HepG2 (cell line): ENCODE data around the gene GON4L. TPM values are rescaled to one million over a fixed set of nuclear protein-coding genes. Genes with fewer than 3 reads are reported as not detected.

ENCODE experiments used
- ATAC-seq: fragments of 200-7000 bp; cut with Tn5 transposase; 3 replicates; pipeline ENCODE4 v1.9.1; 2020; ENCODE audit warnings: mild to moderate bottlenecking, moderate library complexity
- BruUV-seq: library from RNA; stranded (reverse); fragments of 400-500 nt; replicated peaks from 2 replicates; lab custom pipeline; 2021; lab: Mats Ljungman, UMichigan
- CTCF ChIA-PET: fragments of 300-600 bp; formaldehyde crosslinking; extraction: SDS; loops from one replicate; lab custom pipeline; 2021; ENCODE audit warnings: low total read pairs, inconsistent platforms, low intra/inter-chr PET ratio; lab: Yijun Ruan, JAX
- POLR2A ChIA-PET: fragments of 350-600 bp; sonication (Branson Sonifier 250); formaldehyde crosslinking; loops from one replicate; lab custom pipeline; 2020; ENCODE audit warnings: antibody characterized with exemption, inconsistent platforms; lab: Yijun Ruan, JAX
- DNase-seq: peaks from one replicate; pipeline ENCODE4 v3.0.0-alpha.2; 2015; ENCODE audit warnings: low spot score
- FAIRE-seq: peaks from 3 replicates; lab custom pipeline; 2011; peaks lifted over from hg19 to GRCh38; lab: Jason Lieb, UNC
- H2AFZ ChIP-seq: one replicate; pipeline ENCODE4 v1.6.1; 2011; ENCODE audit warnings: low read length, inconsistent platforms
- H3K27ac ChIP-seq: fragments of 300-600 bp; 3 replicates; pipeline ENCODE4 v1.8.0; 2011; ENCODE audit warnings: mixed run types, mild to moderate bottlenecking, mixed read lengths, low read length, inconsistent platforms; ENCODE audit not compliant: insufficient read depth; ENCODE audit errors: extremely low read length
- H3K27me3 ChIP-seq, 2 experiments: fragments of 200-600 bp in 1 of 2; 2 replicates in 1 of 2; 3 replicates in 1 of 2; pipeline versions ENCODE4 v1.6.0 to v1.8.0; 2011; ENCODE audit warnings: low read length in 2 of 2, mild to moderate bottlenecking in 2 of 2, moderate library complexity in 2 of 2, inconsistent platforms in 1 of 2; ENCODE audit not compliant: insufficient read depth in 2 of 2, control insufficient read depth in 1 of 2
- H3K36me3 ChIP-seq, 2 experiments: fragments of 200-600 bp in 1 of 2; replicated peaks in 1 of 2; 2 replicates in 1 of 2; 3 replicates in 1 of 2; pipeline versions ENCODE4 v1.5.1 to v1.8.0; 2011; ENCODE audit warnings: low read length in 2 of 2, inconsistent platforms in 1 of 2; ENCODE audit not compliant: insufficient read depth in 2 of 2, control insufficient read depth in 1 of 2
- H3K4me1 ChIP-seq: 2 replicates; pipeline ENCODE4 v1.5.1; 2012; ENCODE audit warnings: low read length, inconsistent platforms; ENCODE audit not compliant: insufficient read depth
- H3K4me2 ChIP-seq: 2 replicates; pipeline ENCODE4 v1.6.0; 2011; ENCODE audit warnings: low read depth, low read length, inconsistent platforms
- H3K4me3 ChIP-seq, 3 experiments: fragments of 200-600 bp in 1 of 3; sonication (generic), shearing (Covaris generic) in 1 of 3; replicated peaks in 1 of 3; 2 replicates each; pipeline ENCODE4 v1.5.1; 2011 to 2016; ENCODE audit warnings: low read length in 3 of 3, inconsistent platforms in 2 of 3, low read depth in 2 of 3, mild to moderate bottlenecking in 2 of 3, control low read depth in 1 of 3, mixed read lengths in 1 of 3; ENCODE audit not compliant: insufficient read depth in 1 of 3
- H3K79me2 ChIP-seq: one replicate; pipeline ENCODE4 v1.6.1; 2011; ENCODE audit warnings: low read length, inconsistent platforms; ENCODE audit not compliant: insufficient read depth
- H3K9ac ChIP-seq: 2 replicates; pipeline ENCODE4 v1.6.0; 2011; ENCODE audit warnings: mild to moderate bottlenecking, low read depth, low read length, inconsistent platforms; ENCODE audit not compliant: insufficient read depth
- H3K9me3 ChIP-seq: 2 replicates; pipeline ENCODE4 v1.5.1; 2012; ENCODE audit warnings: mild to moderate bottlenecking, low read length
- H4K20me1 ChIP-seq: 2 replicates; pipeline ENCODE4 v1.6.0; 2011; ENCODE audit warnings: inconsistent platforms, mild to moderate bottlenecking, low read length, moderate library complexity; ENCODE audit not compliant: insufficient read depth
- IRF2 ChIP-seq: IDR thresholded peaks from 2 replicates; pipeline ENCODE4 v1.6.1; 2018; ENCODE audit warnings: missing genetic modification reagents, missing compliant biosample characterization
- KLF15 ChIP-seq: sonication (generic); formaldehyde crosslinking; IDR thresholded peaks from 2 replicates; pipeline ENCODE4 v1.8.1; 2023; ENCODE audit warnings: borderline replicate concordance, mild to moderate bottlenecking, inconsistent platforms, missing genetic modification reagents, mixed read lengths
- NFYC ChIP-seq: IDR thresholded peaks from 2 replicates; pipeline ENCODE4 v1.6.1; 2016; ENCODE audit warnings: missing genetic modification reagents, missing compliant biosample characterization
- ZMYM2 ChIP-seq: sonication (generic); formaldehyde crosslinking; IDR thresholded peaks from 2 replicates; pipeline ENCODE4 v1.8.0; 2022; ENCODE audit warnings: mild to moderate bottlenecking, missing genetic modification reagents
- ZNF10 ChIP-seq: sonication (generic); formaldehyde crosslinking; IDR thresholded peaks from 2 replicates; pipeline ENCODE4 v1.4.0; 2020; ENCODE audit warnings: mild to moderate bottlenecking, low read depth, missing genetic modification reagents, borderline replicate concordance
- ZNF143 ChIP-seq: sonication (generic); formaldehyde crosslinking; IDR thresholded peaks from 2 replicates; pipeline ENCODE4 v1.4.0; 2020; ENCODE audit warnings: missing genetic modification reagents
- ZNF552 ChIP-seq: sonication (generic); formaldehyde crosslinking; IDR thresholded peaks from 2 replicates; pipeline ENCODE4 v1.9.0; 2022; ENCODE audit warnings: missing genetic modification reagents, mild to moderate bottlenecking, borderline replicate concordance
- ZNF768 ChIP-seq: sonication (generic); formaldehyde crosslinking; IDR thresholded peaks from 2 replicates; pipeline ENCODE4 v1.4.0; 2020; ENCODE audit warnings: missing genetic modification reagents
- WGBS: methylation state at CpG from one replicate; pipeline ENCODE4 v1.1.6; 2017; ENCODE audit warnings: low lambda C conversion rate; 5-methylcytosine and 5-hydroxymethylcytosine counted together
- in situ Hi-C: cut with HindIII; loops from 2 replicates; pipeline ENCODE4 v1.10.0; 2017; ENCODE audit warnings: low pct_unique_long_range_greater_than_20kb; ENCODE audit not compliant: extremely low pct_ligation_motif_present
- intact Hi-C: fragments of 100-400 bp; cut with micrococcal nuclease; formaldehyde crosslinking; loops from one replicate; pipeline ENCODE4 v1.10.0; 2022; ENCODE audit not compliant: unreplicated experiment
- polyA plus RNA-seq, 8 experiments: library from polyadenylated mRNA; depleted of rRNA in 3 of 8; stranded (reverse) in 7 of 8; unstranded in 1 of 8; fragments of >200 nt; fragmentation: Illumina TruSeq in 4 of 8; extraction: Trizol in 4 of 8; gene quantifications; 2 replicates each; pipeline versions ENCODE4 v1.2.1 to v1.2.3, GENCODE V29; 2011 to 2016; ENCODE audit warnings: low read depth in 4 of 8, missing spikeins in 1 of 8, mixed read lengths in 1 of 8; ENCODE audit not compliant: insufficient read depth in 1 of 8
- total RNA-seq, 5 experiments: library from RNA; depleted of rRNA; stranded (reverse); fragments of >200 nt; fragmentation: Illumina TruSeq; extraction: Trizol; gene quantifications; 2 replicates each; pipeline ENCODE4 v1.2.3, GENCODE V29; 2016; ENCODE audit warnings: low read depth in 1 of 5
- TF ChIP-seq, protein P1 (sequence below): sonication (generic); formaldehyde crosslinking; IDR thresholded peaks from 2 replicates; pipeline ENCODE4 v1.4.0; 2020; ENCODE audit warnings: missing genetic modification reagents
- TF ChIP-seq, protein P2 (sequence below): sonication (generic); formaldehyde crosslinking; IDR thresholded peaks from 2 replicates; pipeline ENCODE4 v1.8.0; 2022; ENCODE audit warnings: mild to moderate bottlenecking, missing genetic modification reagents, moderate library complexity
- TF ChIP-seq, protein P3 (sequence below): sonication (generic); formaldehyde crosslinking; IDR thresholded peaks from 2 replicates; pipeline ENCODE4 v1.9.0; 2021; ENCODE audit warnings: mild to moderate bottlenecking, missing genetic modification reagents

The GON4L gene
- total and polyA plus RNA-seq, 2 of the 13 experiments (the other 11 are each of a cell fraction or from before 2014, with no cell fraction given), result 14.6 to 19.6 TPM

DNA sequence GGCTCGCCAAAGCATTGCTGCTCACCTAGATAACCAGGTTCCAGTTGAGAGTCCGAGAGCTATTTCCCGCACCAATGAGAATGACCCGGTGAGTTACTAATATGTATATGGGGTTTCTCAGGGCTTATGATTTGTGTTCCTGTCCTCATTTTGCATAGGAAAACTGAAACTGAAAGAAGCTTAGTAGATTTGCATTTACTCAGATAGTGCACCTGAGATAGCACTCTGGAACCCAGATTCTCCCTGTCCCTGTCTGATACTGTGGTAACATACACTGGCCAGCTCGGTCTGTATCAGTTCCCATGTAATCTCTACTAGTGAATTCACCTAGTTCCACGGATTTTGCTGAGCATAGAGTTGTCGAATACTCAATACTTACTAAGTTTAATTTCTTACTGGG is 140.0 kb downstream of the GON4L start (continued):
- TF ChIP-seq, protein P1, sequence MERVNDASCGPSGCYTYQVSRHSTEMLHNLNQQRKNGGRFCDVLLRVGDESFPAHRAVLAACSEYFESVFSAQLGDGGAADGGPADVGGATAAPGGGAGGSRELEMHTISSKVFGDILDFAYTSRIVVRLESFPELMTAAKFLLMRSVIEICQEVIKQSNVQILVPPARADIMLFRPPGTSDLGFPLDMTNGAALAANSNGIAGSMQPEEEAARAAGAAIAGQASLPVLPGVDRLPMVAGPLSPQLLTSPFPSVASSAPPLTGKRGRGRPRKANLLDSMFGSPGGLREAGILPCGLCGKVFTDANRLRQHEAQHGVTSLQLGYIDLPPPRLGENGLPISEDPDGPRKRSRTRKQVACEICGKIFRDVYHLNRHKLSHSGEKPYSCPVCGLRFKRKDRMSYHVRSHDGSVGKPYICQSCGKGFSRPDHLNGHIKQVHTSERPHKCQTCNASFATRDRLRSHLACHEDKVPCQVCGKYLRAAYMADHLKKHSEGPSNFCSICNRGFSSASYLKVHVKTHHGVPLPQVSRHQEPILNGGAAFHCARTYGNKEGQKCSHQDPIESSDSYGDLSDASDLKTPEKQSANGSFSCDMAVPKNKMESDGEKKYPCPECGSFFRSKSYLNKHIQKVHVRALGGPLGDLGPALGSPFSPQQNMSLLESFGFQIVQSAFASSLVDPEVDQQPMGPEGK (CRISPR knock-in tag), result no peak

DNA sequence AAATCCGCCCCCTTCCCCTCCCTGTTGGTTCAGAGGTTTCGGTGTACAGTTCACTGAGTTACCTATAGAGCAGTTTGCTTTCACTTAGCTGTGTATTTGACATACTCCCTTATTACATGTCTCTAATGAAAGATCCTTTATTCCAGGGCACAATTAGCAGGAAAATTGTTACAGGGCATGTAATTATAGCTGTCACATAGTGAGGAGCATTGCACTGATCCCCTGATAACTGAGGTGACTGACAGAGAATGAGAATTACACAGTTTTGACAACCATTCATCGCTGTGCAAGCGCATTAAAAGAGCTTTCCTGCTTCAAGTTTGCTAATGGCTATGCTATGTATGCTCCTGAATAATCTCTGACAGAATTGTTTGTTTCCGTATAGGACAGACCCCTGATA is 141.2 kb downstream of the GON4L start:
- no peaks in the 10 kb centered on the region for H3K27me3 ChIP-seq
- H3K27ac ChIP-seq, result no peak overlapping the region
- intact Hi-C loops (no loop called here), in situ Hi-C loops (no loop called here)
- FAIRE-seq (no peak), DNase-seq (no peak), ATAC-seq (no peak)
- no peak overlapping the region for H3K4me2 ChIP-seq
- 97% methylated on average over 5 of the region's 5 CpGs for WGBS
- TF ChIP-seq, protein P2, sequence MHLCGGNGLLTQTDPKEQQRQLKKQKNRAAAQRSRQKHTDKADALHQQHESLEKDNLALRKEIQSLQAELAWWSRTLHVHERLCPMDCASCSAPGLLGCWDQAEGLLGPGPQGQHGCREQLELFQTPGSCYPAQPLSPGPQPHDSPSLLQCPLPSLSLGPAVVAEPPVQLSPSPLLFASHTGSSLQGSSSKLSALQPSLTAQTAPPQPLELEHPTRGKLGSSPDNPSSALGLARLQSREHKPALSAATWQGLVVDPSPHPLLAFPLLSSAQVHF (CRISPR knock-in tag), result no peak
- TF ChIP-seq ZMYM2, result no peak
- no peak for TF ChIP-seq IRF2
- TF ChIP-seq ZNF768 (CRISPR knock-in tag), result no peak
- no peak for TF ChIP-seq ZNF552 (CRISPR knock-in tag)
- TF ChIP-seq ZNF10 (CRISPR knock-in tag), result no peak
- TF ChIP-seq KLF15 (CRISPR knock-in tag), result no peak
- no peak for TF ChIP-seq NFYC (CRISPR knock-in tag)
- TF ChIP-seq, protein P3, sequence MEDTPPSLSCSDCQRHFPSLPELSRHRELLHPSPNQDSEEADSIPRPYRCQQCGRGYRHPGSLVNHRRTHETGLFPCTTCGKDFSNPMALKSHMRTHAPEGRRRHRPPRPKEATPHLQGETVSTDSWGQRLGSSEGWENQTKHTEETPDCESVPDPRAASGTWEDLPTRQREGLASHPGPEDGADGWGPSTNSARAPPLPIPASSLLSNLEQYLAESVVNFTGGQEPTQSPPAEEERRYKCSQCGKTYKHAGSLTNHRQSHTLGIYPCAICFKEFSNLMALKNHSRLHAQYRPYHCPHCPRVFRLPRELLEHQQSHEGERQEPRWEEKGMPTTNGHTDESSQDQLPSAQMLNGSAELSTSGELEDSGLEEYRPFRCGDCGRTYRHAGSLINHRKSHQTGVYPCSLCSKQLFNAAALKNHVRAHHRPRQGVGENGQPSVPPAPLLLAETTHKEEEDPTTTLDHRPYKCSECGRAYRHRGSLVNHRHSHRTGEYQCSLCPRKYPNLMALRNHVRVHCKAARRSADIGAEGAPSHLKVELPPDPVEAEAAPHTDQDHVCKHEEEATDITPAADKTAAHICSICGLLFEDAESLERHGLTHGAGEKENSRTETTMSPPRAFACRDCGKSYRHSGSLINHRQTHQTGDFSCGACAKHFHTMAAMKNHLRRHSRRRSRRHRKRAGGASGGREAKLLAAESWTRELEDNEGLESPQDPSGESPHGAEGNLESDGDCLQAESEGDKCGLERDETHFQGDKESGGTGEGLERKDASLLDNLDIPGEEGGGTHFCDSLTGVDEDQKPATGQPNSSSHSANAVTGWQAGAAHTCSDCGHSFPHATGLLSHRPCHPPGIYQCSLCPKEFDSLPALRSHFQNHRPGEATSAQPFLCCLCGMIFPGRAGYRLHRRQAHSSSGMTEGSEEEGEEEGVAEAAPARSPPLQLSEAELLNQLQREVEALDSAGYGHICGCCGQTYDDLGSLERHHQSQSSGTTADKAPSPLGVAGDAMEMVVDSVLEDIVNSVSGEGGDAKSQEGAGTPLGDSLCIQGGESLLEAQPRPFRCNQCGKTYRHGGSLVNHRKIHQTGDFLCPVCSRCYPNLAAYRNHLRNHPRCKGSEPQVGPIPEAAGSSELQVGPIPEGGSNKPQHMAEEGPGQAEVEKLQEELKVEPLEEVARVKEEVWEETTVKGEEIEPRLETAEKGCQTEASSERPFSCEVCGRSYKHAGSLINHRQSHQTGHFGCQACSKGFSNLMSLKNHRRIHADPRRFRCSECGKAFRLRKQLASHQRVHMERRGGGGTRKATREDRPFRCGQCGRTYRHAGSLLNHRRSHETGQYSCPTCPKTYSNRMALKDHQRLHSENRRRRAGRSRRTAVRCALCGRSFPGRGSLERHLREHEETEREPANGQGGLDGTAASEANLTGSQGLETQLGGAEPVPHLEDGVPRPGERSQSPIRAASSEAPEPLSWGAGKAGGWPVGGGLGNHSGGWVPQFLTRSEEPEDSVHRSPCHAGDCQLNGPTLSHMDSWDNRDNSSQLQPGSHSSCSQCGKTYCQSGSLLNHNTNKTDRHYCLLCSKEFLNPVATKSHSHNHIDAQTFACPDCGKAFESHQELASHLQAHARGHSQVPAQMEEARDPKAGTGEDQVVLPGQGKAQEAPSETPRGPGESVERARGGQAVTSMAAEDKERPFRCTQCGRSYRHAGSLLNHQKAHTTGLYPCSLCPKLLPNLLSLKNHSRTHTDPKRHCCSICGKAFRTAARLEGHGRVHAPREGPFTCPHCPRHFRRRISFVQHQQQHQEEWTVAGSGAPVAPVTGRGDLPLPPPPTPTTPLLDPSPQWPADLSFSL (CRISPR knock-in tag), result no peak
- no peak for TF ChIP-seq ZNF143 (CRISPR knock-in tag)
- H3K79me2 ChIP-seq, result no peaks in the 10 kb centered on the region
- H3K9ac ChIP-seq, result no peak overlapping the region
- H2AFZ ChIP-seq, result no peak overlapping the region
- H3K9me3 ChIP-seq, result no peaks in the 10 kb centered on the region
- ChIA-PET POLR2A (no interaction called here), CTCF (no interaction called here)
- H3K4me1 ChIP-seq, result peaks cover 9% of the 10 kb centered on the region
- H3K36me3 ChIP-seq, result peaks cover 3 to 42% of the 10 kb centered on the region in 2 experiments; a peak in 4 of 5 replicates
- H3K4me3 ChIP-seq, result no peak overlapping the region
- BruUV-seq, result no TSS peak
- no peaks in the 10 kb centered on the region for H4K20me1 ChIP-seq
